H1 (cell line): ENCODE measurements around the gene KIF21A. TPM values are rescaled to one million over a fixed set of nuclear protein-coding genes. Genes with fewer than 3 reads are reported as not detected.
A peak's percentile ranks its signal among the peaks of the same experiment; 100 is the strongest.

Source experiments
- EZH2 ChIP-seq: fragments of 200-600 bp; sonication (generic); IDR thresholded peaks from 2 replicates; pipeline ENCODE4 v1.7.1; 2012; ENCODE audit warnings: low read depth, mild to moderate bottlenecking, moderate library complexity, low read length, inconsistent platforms; ENCODE audit not compliant: severe bottlenecking
- HDAC2 ChIP-seq, 2 experiments: fragments of 300-600 bp in 1 of 2; sonication (generic) in 1 of 2; IDR thresholded peaks; 2 replicates each; pipeline ENCODE4 v1.6.1; 2011 to 2012; ENCODE audit warnings: low read depth in 2 of 2, low read length in 2 of 2, mild to moderate bottlenecking in 2 of 2, moderate library complexity in 2 of 2, borderline replicate concordance in 1 of 2, inconsistent platforms in 1 of 2
- KDM4A ChIP-seq: IDR thresholded peaks from one replicate; pipeline ENCODE4 v1.7.1; 2012; ENCODE audit warnings: low read depth, mild to moderate bottlenecking, moderate library complexity, low read length, inconsistent platforms; ENCODE audit not compliant: severe bottlenecking
- ZNF274 ChIP-seq: IDR thresholded peaks from 2 replicates; pipeline ENCODE4 v1.7.0; 2012; ENCODE audit warnings: low read length, borderline replicate concordance; ENCODE audit errors: extremely low read depth
- polyA plus RNA-seq, 7 experiments: library from polyadenylated mRNA; depleted of rRNA in 3 of 7; stranded (reverse) in 5 of 7; unstranded in 2 of 7; fragments of >200 nt in 5 of 7; fragments of 200-250 nt in 2 of 7; gene quantifications; 1 replicate in 5 of 7; 2 replicates in 1 of 7; 4 replicates in 1 of 7; pipeline versions ENCODE4 v1.2.1 to v1.2.3, GENCODE V29; 2011 to 2013; ENCODE audit warnings: missing spikeins in 2 of 7, mixed read lengths in 2 of 7
- total RNA-seq: library from RNA; stranded (reverse); fragmentation: NEBNext Ultra II Directional; extraction: Animal tissue kit (Norgen Biotek cat#: 25700); gene quantifications from 2 replicates; pipeline ENCODE4 v1.2.1, GENCODE V29; 2021
- TF ChIP-seq, protein P1 (sequence below): fragments of 300-600 bp; sonication (generic); IDR thresholded peaks from 2 replicates; pipeline ENCODE4 v1.7.1; 2012; ENCODE audit warnings: low read length, moderate library complexity, mild to moderate bottlenecking, inconsistent platforms; ENCODE audit not compliant: insufficient replicate concordance

Gene KIF21A
- total and polyA plus RNA-seq, 2 of the 8 experiments (the other 6 are each of a cell fraction or from before 2014, with no cell fraction given): 10.0 to 26.0 TPM

DNA sequence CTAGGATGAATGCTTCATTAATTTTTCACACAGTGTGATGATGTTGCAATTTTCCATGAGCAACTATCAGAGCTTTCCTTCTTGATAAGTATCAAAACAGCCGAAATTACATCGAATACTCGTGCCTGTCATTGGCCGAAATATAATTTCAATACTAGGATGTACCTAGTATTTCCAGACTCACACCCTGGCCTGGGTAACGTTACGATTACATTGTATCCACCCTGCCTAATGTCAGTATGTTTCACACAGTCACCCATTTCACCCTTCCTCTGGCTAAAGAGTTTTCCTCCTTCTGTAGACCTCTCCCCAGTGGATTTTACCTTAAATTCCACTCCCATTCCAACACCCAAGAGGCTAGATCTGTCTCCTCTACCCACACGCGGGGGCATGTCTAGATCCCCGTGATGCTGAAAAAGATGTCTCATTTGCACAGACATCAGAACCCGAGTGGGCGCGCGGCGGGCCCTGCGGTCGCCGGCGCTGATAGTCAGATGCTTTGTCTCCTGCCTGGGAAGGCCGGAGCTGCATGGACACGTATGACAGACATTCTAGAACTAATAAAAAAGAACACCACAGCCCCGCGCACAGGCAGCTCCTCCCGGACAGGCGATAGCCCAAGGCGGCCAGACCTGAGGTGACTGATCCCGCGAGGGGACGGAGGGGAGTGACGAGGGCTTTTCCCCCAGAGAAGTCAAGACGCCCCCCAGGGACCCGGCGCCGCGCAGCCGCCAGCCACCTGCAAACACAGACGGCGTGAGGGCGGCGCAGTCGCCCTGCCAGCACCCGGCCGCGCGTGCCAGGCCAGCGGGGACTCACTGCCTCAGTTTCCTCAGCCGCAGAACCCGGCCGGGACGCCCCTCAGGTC is 723 bp downstream of the KIF21A start (continued):
- TF ChIP-seq, protein P1, sequence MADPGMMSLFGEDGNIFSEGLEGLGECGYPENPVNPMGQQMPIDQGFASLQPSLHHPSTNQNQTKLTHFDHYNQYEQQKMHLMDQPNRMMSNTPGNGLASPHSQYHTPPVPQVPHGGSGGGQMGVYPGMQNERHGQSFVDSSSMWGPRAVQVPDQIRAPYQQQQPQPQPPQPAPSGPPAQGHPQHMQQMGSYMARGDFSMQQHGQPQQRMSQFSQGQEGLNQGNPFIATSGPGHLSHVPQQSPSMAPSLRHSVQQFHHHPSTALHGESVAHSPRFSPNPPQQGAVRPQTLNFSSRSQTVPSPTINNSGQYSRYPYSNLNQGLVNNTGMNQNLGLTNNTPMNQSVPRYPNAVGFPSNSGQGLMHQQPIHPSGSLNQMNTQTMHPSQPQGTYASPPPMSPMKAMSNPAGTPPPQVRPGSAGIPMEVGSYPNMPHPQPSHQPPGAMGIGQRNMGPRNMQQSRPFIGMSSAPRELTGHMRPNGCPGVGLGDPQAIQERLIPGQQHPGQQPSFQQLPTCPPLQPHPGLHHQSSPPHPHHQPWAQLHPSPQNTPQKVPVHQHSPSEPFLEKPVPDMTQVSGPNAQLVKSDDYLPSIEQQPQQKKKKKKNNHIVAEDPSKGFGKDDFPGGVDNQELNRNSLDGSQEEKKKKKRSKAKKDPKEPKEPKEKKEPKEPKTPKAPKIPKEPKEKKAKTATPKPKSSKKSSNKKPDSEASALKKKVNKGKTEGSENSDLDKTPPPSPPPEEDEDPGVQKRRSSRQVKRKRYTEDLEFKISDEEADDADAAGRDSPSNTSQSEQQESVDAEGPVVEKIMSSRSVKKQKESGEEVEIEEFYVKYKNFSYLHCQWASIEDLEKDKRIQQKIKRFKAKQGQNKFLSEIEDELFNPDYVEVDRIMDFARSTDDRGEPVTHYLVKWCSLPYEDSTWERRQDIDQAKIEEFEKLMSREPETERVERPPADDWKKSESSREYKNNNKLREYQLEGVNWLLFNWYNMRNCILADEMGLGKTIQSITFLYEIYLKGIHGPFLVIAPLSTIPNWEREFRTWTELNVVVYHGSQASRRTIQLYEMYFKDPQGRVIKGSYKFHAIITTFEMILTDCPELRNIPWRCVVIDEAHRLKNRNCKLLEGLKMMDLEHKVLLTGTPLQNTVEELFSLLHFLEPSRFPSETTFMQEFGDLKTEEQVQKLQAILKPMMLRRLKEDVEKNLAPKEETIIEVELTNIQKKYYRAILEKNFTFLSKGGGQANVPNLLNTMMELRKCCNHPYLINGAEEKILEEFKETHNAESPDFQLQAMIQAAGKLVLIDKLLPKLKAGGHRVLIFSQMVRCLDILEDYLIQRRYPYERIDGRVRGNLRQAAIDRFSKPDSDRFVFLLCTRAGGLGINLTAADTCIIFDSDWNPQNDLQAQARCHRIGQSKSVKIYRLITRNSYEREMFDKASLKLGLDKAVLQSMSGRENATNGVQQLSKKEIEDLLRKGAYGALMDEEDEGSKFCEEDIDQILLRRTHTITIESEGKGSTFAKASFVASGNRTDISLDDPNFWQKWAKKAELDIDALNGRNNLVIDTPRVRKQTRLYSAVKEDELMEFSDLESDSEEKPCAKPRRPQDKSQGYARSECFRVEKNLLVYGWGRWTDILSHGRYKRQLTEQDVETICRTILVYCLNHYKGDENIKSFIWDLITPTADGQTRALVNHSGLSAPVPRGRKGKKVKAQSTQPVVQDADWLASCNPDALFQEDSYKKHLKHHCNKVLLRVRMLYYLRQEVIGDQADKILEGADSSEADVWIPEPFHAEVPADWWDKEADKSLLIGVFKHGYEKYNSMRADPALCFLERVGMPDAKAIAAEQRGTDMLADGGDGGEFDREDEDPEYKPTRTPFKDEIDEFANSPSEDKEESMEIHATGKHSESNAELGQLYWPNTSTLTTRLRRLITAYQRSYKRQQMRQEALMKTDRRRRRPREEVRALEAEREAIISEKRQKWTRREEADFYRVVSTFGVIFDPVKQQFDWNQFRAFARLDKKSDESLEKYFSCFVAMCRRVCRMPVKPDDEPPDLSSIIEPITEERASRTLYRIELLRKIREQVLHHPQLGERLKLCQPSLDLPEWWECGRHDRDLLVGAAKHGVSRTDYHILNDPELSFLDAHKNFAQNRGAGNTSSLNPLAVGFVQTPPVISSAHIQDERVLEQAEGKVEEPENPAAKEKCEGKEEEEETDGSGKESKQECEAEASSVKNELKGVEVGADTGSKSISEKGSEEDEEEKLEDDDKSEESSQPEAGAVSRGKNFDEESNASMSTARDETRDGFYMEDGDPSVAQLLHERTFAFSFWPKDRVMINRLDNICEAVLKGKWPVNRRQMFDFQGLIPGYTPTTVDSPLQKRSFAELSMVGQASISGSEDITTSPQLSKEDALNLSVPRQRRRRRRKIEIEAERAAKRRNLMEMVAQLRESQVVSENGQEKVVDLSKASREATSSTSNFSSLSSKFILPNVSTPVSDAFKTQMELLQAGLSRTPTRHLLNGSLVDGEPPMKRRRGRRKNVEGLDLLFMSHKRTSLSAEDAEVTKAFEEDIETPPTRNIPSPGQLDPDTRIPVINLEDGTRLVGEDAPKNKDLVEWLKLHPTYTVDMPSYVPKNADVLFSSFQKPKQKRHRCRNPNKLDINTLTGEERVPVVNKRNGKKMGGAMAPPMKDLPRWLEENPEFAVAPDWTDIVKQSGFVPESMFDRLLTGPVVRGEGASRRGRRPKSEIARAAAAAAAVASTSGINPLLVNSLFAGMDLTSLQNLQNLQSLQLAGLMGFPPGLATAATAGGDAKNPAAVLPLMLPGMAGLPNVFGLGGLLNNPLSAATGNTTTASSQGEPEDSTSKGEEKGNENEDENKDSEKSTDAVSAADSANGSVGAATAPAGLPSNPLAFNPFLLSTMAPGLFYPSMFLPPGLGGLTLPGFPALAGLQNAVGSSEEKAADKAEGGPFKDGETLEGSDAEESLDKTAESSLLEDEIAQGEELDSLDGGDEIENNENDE: no peak
- TF ChIP-seq KDM4A (peak; percentile 98), ZNF274 (no peak), HDAC2 (IDR thresholded peaks at IDR 0.05; ENCODE audit: borderline replicate concordance in 1 of 2, low read depth in 2 of 2, low read length in 2 of 2) (0 out of 4 replicates have a peak, but pooled peaks of 1 of the 2 experiments have one; percentile 76), EZH2 (no peak)
